ENCODE measurements around the gene OR10P1. TPM values are rescaled to one million over a fixed set of nuclear protein-coding genes. Genes with fewer than 3 reads are reported as not detected.
"Not testable (repeated sequence)": the region's sequence is repeated elsewhere in the genome, so short reads cannot be mapped to it uniquely, and the experiment has no call there.

OR10P1 gene
- total RNA-seq, 4 donors from 2014 or later = not detected

DNA sequence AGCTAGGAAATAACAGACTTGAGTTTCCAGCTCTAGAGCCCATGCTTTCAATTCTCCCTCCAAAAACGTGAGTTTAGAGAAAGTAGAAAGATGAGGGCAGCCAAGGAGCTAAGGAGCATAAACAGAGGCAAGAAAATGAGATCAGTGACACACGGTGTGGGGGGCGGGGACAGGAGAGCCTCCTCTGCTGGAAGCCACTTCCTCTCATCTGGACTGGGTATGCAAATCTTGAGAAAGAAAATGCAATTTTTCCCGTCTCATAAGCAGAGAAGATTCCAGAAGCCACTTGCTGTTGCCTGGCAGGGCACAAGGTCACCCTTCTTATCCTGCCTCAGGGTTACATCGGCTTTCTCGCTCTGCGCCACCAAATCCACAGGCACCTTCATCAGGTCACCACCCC is 6.0 kb downstream of the OR10P1 start:
- Histone ChIP-seq H3K4me3 (no peak overlapping the region), H3K36me3 (no peaks in the 10 kb centered on the region), H3K27ac (peak overlapping the region in 2 of 4 donors; percentile 6 to 24), H3K9me3 (no peaks in the 10 kb centered on the region), H3K4me1 (peaks cover 0 to 4% (median 0%) of the 10 kb centered on the region in 4 donors), H3K27me3 (no peaks in the 10 kb centered on the region)
- DNase-seq = peak in 2 of 3 donors; percentile 62 to 67
- no peak for TF ChIP-seq POLR2A (IDR thresholded peaks at IDR 0.05)
- TF ChIP-seq, protein P1, sequence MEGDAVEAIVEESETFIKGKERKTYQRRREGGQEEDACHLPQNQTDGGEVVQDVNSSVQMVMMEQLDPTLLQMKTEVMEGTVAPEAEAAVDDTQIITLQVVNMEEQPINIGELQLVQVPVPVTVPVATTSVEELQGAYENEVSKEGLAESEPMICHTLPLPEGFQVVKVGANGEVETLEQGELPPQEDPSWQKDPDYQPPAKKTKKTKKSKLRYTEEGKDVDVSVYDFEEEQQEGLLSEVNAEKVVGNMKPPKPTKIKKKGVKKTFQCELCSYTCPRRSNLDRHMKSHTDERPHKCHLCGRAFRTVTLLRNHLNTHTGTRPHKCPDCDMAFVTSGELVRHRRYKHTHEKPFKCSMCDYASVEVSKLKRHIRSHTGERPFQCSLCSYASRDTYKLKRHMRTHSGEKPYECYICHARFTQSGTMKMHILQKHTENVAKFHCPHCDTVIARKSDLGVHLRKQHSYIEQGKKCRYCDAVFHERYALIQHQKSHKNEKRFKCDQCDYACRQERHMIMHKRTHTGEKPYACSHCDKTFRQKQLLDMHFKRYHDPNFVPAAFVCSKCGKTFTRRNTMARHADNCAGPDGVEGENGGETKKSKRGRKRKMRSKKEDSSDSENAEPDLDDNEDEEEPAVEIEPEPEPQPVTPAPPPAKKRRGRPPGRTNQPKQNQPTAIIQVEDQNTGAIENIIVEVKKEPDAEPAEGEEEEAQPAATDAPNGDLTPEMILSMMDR (IDR thresholded peaks at IDR 0.05) = no peak

DNA sequence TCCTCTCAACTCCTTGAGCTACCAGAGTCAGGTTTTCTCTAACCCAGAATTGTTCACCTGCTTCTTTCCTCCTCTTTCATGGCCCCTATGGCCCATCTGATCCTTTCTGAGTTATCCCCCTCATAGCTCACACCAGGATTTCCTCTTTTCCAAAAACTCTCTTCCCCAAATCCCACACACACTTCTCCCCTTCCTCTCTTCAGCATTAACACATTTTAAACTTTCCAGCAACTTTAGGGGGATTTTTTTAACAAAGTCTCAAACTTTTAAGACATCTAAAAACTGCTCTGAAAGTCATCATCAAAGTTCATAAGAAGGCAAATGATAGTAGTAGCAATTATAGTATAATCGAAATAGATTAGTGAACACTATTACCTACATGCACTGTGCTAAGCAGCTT is 7.9 kb downstream of the OR10P1 start:
- TF ChIP-seq, protein P1 (IDR thresholded peaks at IDR 0.05) = no peak
- no peak for TF ChIP-seq POLR2A (IDR thresholded peaks at IDR 0.05)
- no peak overlapping the region for H3K27ac ChIP-seq

GRCh38 chr12:55647027-55647426 is 10.3 kb downstream of the OR10P1 start:
- Histone ChIP-seq H3K27me3 (no peaks in the 10 kb centered on the region), H3K27ac (peak overlapping the region; percentile 52 to 74 (median 56)), H3K9me3 (peaks cover 0 to 9% (median 0%) of the 10 kb centered on the region in 4 donors), H3K36me3 (no peaks in the 10 kb centered on the region), H3K4me1 (peaks cover 0 to 10% (median 2%) of the 10 kb centered on the region in 4 donors), H3K4me3 (no peak overlapping the region)
- TF ChIP-seq, protein P1 (IDR thresholded peaks at IDR 0.05) = no peak
- no peak for TF ChIP-seq POLR2A (IDR thresholded peaks at IDR 0.05)
- no peak for DNase-seq

More for the DNA sequence above, 7.9 kb downstream of the OR10P1 start:
- H3K36me3 ChIP-seq = no peaks in the 10 kb centered on the region
- H3K4me3 ChIP-seq = no peak overlapping the region
- no peaks in the 10 kb centered on the region for H3K27me3 ChIP-seq
- H3K9me3 ChIP-seq = no peaks in the 10 kb centered on the region
- H3K4me1 ChIP-seq = peaks cover 0 to 4% (median 0%) of the 10 kb centered on the region in 4 donors
- no peak for DNase-seq

DNA sequence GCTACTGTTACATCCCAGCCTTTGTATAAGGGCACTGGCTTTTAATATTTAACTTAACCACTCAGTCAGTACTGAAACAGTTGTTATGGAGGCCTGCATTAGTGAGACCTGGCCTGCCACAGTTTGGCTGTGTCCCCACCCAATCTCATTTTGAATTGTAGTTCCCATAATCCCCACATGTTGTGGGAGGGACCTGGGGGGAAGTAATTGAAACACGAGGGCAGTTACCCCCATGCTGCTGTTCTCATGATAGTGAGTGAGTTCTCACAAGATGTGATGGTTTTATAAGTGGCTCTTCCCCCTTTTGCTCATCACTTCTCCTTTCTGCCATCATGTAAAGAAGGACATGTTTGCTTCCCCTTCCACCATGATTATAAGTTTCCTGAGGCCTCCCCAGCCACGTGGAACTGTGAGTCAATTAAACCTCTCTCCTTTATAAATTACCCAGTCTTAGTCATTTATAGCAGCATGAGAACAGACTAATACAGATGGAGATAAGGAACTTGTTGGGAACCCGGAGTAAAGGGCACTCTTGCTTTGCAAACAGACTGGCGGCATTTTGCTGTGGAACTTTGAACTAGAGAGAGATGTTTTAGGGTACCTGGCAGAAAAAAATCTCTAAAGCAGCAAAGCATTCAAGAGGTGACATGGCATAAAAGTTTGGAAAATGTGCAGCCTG is 14.1 kb downstream of the OR10P1 start:
- H3K27me3 ChIP-seq, H3K9me3 ChIP-seq, H3K36me3 ChIP-seq, H3K4me3 ChIP-seq: not testable (repeated sequence)
- Histone ChIP-seq H3K27ac (peak overlapping the region in 2 of 4 donors; percentile 73 to 85), H3K4me1 (peaks cover 0 to 13% (median 0%) of the 10 kb centered on the region in 4 donors)
- TF ChIP-seq, protein P1 (IDR thresholded peaks at IDR 0.05) = peak in 2 of 6 experiments; percentile 29 to 30
- peak in 1 of 3 donors; percentile 54 for DNase-seq

GRCh38 chr12:55651299-55651683 is 14.6 kb downstream of the OR10P1 start:
- no peaks in the 10 kb centered on the region for H3K27me3 ChIP-seq
- no peaks in the 10 kb centered on the region for H3K36me3 ChIP-seq
- H3K9me3 ChIP-seq = peaks cover 0 to 9% (median 0%) of the 10 kb centered on the region in 4 donors
- H3K4me1 ChIP-seq = peaks cover 0 to 17% (median 0%) of the 10 kb centered on the region in 4 donors
- TF ChIP-seq, protein P1 (IDR thresholded peaks at IDR 0.05) = no peak
- no peak overlapping the region for H3K4me3 ChIP-seq
- peak overlapping the region in 2 of 4 donors; percentile 73 to 85 for H3K27ac ChIP-seq
- peak in 2 of 3 donors; percentile 57 to 62 for DNase-seq

Data from Peyer's patch (tissue), 4 donors.